DOHH2 (cell line): ENCODE measurements around the gene RNF125.

Experiments used
- CTCF ChIP-seq: fragments of 200-600 bp; sonication (generic); IDR thresholded peaks from one replicate; pipeline ENCODE4 v1.5.1; 2014; ENCODE audit warnings: antibody characterized with exemption, mild to moderate bottlenecking, low read depth, low read length; ENCODE audit not compliant: poor library complexity, severe bottlenecking
- EZH2phosphoT487 ChIP-seq: fragments of 200-600 bp; sonication (generic); IDR thresholded peaks from 2 replicates; pipeline ENCODE4 v1.6.1; 2017; ENCODE audit warnings: borderline replicate concordance, mild to moderate bottlenecking, antibody characterized with exemption, low read length, moderate library complexity, mixed read lengths

GRCh38 chr18:32091724-32092421 lies 73.2 kb downstream of the RNF125 start, which contains the start of gene RNF138:
- no peak for TF ChIP-seq CTCF
- no peak for TF ChIP-seq EZH2phosphoT487
